LHCN-M2 (cell line): Measurements from ENCODE around the gene ATF1. TPM values are rescaled to one million over a fixed set of nuclear protein-coding genes. Genes with fewer than 3 reads are reported as not detected.
A peak's percentile ranks its signal among the peaks of the same experiment; 100 is the strongest.
"Not testable (repeated sequence)": the region's sequence is repeated elsewhere in the genome, so short reads cannot be mapped to it uniquely, and the experiment has no call there.

ENCODE experiments used
- DNase-seq: peaks from one replicate; pipeline ENCODE4 v3.0.0-alpha.2; 2012; ENCODE audit warnings: low read depth
- total RNA-seq: library from RNA; depleted of rRNA; stranded (reverse); fragments of >200 nt; gene quantifications from 2 replicates; pipeline ENCODE4 v1.2.3, GENCODE V29; 2014

ATF1 gene
- total RNA-seq, 1 experiment from 2014 or later: 22.0 TPM

DNA sequence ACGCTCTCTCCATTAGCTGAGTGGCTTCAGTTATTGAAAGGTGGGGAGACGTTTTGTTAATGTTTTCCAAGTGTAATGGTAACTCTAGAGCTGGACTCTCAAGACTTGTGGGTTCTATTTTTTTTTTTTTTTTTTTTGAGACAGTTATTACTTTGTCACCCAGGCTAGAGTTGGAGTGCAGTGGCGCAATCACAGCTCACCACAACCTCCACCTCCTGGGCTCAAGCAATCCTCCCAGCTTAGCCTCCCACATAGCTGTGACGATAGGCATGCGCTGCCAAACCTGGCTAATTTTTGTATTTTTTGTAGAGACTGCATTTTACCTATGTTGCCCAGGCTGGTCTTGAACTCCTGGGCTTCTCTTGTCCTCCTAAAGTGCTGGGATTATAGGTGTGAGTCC, 26.2 kb downstream of the ATF1 start:
- DNase-seq: no peak

DNA sequence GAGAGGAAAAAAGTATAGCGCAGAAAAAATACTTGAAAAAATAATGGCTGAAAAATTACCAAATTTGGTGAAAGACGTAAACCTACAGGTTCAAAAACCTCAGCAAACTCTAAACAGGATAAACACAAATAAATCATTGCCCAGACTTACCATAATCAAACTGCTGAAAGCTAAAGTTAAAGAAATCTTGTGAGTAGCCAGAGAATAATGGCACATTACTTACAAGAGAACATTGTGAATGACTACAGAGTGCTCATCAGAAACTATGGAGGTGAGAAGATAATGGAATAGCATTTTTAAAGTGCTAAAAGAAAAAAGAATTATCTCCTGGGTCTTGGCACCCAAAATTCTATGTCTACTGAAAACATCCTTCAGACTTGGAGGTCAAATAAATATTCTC, 36.0 kb downstream of the ATF1 start:
- peak; percentile 24 for DNase-seq

DNA sequence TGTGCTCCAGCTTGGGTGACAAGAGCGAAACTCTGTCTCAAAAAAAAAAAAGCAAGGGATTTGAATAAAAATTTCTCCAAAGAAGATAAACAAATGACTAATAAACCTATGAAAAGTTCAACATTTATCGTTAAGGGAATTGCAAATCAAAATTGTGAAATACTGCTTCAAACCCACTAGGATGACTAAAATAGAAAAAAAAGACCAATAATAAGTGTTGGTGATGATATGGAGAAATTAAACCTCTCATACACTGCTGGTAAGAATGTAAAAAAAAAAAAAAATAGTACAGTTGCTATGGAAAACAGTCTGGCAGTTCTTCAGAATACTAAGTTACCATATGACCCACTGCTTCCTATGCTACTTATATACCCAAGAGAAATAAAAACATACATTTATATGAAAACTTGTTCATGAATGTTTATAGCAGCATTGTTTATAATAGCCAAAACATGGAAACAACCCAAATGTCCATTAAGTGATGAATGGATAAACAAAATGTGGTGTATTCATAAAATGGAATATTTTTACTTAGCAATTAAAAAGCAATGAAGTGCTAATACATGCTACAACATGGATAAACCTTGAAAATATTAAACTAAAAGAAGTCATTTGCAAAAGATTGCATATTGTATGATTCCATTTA, 39.5 kb downstream of the ATF1 start:
- no peak for DNase-seq

DNA sequence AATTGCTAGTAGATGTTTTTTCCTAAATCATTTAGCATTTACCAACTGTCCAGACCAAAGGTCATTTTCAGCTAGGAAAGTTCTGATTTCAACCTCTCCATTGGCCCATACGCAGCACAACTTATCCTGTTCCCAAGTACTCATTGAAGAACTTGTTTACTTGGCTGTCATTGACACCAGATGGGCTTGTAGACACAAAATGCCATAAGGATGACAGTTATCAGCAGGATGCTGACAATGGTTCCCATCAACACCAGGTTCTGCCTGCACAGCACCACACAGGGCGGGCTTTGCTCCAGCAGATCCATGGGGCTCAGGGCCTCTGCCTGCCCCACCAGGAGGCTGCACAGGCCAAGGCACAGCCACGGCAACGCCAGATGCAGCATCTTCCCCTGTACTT, 42.3 kb downstream of the ATF1 start:
- DNase-seq: no peak

DNA sequence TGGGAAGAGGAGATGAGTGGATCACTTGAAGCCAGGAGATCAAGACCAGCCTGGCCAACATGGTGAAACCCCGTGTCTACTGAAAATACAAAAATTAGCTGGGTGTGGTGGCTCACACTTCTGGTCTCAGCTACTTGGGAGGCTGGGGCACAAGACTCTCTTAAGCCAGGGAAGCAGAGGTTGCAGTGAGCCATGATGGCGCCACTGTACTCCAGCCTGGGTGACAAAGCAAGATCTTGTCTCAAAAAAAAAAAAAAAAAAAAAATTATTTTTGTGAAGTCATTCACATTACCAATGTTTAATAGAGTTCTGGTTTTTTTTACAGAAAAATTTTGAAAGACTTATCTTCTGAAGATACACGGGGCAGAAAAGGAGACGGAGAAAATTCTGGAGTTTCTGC, 45.2 kb downstream of the ATF1 start:
- not testable (repeated sequence) for DNase-seq

DNA sequence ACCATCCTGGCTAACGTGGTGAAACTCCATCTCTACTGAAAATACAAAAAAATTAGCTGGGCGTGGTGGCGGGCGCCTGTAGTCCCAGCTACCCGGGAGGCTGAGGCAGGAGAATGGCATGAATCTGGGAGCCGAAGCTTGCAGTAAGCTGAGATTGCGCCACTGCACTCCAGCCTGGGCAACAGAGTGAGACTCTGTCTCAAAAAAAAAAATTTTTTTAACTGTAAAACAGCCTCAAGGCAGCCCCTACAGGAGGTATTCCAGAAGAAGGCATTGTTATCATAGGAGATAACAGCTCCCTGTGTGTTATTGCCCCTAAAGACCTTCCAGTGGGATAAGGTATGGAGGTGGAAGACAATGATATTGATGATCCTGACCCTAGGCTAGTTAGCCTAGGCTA, 51.0 kb downstream of the ATF1 start:
- not testable (repeated sequence) for DNase-seq

DNA sequence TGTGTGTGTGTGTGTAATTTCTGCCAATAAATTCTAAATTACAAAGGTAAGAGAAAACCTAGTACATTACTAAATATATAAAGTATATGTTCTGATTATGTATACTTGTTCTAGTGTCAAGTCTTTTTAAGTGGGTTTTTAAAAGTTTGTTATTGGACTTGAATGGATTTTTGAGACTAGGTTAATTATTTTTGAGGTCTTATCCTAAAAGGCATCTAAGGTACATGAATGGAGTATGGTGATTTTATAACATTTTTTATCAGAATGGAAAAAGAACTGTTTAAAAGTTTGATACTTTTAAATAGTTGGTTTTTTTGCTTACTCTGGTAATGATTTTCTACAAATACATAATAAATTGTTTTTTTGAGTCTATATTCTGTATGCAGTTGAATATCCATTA, 56.3 kb downstream of the ATF1 start:
- DNase-seq: no peak

DNA sequence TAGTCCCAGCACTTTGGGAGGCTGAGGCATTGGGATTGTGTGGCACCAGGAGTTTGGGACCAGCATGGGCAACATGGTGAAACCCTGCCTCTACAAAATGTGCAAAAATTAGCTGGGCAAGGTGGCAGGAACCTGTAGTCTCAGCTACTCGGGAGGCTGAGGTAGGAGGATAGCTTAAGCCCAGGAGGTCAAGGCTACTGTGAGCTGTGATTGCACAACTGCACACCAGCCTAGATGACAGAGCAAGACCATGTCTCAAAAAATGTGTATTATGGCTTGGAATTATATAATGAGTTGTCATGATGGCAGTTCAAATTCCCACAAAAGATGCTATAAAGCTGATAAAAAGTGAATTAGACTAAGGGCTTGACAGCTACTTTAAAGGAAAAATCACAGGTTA, 58.2 kb downstream of the ATF1 start:
- DNase-seq: no peak

DNA sequence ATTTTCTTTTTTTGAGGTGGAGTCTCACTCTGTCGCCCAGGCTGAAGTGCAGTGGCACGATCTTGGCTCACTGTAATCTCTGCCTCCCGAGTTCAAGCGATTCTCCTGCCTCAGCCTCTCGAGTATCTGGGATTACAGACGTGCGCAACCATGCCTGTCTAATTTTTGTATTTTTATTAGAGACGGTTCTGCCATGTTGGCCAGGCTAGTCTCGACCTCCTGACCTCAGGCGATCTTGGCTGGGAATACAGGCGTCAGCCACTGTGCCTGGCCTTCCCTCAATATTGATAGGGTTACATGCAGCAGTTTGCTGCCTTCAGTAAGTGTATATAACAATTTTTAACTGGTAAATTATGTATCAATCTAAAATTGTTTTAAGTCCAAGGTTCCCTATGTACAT, 59.8 kb downstream of the ATF1 start:
- not testable (repeated sequence) for DNase-seq

DNA sequence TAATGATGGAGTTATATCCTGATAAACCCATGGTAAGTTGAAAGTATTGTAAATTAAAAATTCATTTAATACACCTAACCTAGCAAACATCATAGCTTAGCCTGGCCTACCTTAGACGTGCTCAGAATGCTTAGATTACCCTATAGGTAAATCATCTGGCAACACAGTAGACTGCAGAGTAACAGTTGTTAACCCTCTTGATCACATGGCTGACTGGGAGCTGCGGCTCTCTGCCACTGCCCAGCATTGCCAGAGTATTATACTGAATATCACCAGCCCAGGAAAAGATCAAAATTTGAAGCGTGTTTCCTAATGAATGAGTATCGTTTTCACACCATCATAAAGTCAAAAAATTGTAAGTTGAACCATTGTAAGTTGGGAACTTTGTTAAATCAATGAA, 61.0 kb downstream of the ATF1 start:
- no peak for DNase-seq

DNA sequence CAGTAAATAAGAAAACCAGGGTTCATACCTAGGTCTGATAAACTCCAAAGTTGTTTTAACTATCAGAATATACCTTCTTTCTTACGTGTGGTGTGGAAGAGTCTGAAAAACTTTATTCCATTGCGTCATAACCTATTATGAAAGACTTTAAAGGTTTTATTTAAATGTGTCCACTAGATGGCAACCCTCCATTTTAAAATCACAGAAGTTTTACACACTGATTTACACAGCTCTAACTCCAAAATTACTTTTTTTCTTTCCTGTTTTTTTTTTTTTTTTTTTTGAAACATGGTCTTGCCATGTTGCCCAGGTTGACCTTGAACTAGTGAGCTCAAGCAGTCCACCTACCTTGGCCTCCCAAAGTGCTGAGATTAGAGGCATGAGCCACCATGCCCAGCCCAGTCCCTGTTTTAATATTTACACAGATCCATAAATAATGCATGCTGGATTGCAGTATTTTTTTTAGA, 61.5 kb downstream of the ATF1 start:
- DNase-seq: peak; percentile 65

DNA sequence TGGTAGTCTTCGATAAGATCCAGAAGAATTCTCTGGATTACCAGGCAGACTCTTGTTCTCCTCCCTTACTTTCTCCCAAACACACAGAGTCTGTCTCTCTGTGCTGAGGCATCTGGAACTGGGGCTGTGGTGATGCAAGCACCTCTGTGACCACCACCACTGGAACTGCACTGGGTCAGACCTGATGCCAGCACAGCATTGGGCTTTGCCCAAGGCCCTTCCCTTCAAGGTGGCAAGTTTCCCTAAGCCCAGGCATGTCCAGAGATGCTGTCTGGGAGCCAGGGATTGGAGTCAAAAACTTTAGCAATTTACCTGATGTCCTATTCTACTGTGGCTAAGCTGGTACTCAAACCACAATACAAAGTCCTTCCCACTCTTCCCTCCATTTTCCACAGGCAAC, 64.2 kb downstream of the ATF1 start:
- DNase-seq: no peak

DNA sequence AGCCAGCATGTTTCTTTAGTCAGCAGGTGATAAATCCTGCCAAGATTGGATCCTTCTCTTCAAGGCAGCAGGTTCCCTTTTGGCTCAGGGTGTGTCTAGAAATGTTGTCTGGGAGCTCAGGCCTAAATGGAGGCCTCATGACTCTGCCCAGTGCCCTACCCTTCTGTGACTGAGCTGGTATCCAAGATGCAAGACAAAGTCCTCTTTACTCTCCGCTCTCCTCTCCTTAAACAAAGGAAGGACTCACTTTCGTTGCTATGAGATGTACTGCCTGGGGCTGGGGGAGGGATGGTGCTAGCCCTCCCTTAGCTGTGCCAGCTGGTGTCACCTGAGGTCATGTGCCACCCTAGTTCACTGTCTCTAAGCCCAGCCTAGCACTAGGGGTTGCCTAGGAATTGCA, 65.0 kb downstream of the ATF1 start:
- DNase-seq: no peak

DNA sequence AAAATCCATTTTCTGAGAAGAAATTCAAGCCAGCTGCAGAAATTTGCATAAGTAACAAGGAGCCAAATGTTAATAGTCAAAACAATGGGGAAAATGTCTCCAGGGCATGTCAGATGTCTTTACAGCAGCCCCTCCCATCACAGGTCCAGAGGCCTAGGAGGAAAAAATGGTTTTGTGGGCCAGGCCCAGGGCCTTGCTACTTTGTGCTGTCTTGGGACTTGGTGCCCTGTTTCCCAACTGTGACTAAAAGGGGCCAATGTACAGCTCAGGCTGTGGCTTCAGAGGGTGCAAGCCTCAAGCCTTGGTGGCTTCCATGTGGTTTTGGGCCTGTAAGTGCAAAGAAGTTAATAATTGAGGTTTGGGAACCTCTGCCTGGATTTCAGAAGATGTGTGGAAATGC, 69.9 kb downstream of the ATF1 start:
- DNase-seq: not testable (repeated sequence)

DNA sequence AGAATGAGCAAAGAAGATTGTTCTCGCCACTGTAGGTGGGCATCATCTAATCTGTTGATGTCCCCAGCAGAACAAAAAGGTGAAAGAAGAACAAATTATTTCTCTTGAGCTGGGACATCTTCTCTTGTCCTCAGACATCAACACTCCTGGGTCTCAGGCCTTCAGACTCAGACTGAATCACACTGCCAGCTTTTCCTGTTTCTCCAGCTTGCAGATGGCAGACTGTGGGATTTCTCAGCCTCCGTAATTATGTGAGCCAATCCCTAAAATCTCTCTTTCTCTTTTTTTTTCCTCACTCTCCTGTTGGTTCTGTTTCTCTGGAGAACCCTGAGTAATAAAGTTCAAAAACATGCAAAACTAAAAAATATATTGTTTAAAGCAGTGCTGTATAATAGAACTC, 75.1 kb downstream of the ATF1 start:
- DNase-seq: no peak

DNA sequence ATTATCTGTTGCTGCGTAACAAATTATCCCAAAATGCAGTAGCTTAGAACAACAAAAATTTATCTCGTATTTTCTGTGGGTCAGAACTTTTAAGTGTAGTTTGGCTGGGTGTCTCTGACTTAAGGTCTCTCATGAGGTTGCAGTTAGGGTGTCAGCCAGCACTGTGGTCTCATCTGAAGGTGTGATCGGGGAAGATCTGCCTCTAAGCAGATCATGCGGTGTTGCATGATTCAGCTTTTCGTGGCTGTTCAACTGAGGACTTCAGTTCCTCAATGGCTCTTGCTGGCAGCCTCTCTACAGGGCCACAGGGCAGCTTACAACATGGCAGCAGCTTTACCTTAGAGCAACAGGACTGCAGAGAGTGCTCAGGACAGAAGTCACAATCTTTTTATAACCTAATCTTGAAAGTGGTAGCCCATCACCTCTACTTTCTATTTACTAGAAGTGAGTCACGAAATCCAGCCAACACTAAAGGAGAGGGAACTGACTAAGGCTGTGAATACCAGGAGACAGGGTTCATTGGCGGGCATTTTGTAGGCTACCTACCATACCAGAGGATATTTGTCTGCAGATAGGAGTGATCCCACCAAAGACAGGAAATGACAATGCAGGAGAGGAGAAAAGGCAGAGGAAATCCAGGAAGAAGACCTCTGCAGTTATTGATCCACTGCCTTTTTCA, 77.0 kb downstream of the ATF1 start:
- DNase-seq: no peak

DNA sequence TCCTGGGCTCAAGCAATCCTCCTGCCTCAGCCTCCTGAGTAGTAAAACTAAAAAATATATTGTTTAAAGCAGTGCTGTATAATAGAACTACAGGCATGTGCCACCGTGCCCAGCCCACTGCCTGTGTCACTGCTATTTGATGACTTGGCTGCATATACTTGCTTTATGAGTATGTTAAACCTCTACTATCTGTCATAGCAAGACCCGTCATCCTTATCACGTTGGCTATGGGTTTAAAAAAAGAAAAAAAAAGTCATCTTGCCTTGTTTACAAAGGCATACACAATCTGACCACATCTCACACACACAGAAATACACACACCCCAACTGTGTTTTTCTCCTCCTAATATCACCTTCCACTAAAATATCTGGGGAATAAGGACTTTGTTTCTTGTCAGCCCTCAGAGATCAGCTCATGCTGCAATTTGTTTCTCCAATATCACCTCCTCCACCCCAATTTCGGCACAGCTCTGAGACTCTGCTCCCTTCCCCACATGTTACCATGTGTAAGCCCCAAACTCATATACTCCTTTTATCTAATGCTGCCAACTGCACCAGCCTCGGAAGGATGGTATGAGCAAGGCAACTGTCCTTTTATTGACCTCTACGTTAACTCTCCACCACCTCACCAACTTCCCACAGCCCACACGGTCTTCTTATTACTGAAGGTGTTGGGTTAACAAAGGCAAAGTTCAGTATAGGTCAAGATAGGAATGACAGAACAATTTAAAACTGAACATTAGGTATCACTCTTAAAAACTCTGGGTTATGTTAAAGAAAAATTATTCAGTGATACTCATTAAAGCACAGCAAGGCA, 78.0 kb downstream of the ATF1 start:
- DNase-seq: no peak

DNA sequence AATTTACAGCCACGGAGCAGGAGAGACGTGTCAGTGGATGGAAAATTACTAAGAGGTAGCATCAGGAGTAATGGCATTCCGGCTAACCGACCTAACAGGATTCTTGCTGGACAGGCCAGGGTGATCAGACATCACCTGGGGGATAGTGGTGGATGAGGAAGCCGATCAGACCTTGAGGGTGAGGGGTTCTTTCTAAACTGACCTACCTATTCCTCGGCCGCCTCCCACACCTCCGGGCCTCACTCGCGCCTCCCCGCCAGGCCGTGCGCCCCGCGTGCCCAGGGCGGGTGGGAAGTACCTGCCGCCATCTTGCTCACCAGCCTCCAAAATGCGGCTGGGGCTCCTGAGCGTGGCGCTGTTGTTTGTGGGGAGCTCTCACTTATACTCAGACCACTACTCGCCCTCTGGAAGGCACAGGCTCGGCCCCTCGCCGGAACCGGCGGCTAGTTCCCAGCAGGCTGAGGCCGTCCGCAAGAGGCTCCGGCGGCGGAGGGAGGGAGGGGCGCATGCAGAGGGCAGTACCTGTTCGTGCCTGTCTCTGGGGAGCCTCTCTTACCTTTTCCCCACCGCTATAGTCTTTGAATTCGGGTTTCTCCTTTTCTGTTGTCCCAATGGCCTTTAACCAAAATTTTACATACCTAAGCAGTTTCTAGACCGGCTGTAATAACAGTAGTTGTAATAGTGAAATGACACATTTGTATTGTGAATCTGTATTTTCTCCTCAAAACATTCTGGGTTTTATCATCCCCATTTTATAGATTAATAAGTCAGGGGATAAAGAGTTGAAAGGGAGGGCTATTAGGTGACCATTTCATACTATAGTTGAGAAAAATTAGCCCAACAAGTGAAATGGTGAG, 79.0 kb downstream of the ATF1 start, which contains the start of gene TMPRSS12:
TMPRSS12 (plus strand) TSS at position 290 of the 857 bp plus-strand sequence; CDS start at position 329, 39 bp downstream.
- no peak for DNase-seq

DNA sequence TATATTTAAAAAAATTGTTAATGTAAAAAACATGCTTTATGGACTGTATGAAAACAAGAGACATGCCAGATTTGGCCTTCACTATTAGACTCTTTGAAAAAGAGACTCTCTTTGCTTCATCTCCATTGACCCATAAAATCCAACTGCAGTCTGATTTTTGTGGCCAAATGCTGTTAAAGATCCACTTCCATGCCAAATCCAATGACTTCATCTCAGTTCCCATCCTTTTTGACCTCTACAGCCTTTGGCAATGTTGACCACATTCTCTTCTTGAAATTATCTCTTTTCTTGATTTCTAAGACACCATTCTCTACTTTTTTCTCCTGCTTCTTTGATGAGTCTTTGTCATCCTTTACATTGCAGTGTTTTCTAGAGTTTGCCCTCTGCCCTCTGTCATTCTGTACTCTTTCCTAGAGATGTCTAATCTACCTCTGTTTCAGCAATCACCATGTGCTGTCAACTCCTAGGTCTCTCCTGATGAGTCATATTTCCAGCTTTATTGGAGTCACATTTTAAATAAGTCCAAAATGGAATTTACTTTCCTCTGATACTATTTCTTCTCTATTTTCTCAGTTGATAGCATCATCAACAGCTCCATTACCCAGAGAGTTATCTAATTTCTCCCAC, 81.2 kb downstream of the ATF1 start:
- DNase-seq: peak; percentile 33

DNA sequence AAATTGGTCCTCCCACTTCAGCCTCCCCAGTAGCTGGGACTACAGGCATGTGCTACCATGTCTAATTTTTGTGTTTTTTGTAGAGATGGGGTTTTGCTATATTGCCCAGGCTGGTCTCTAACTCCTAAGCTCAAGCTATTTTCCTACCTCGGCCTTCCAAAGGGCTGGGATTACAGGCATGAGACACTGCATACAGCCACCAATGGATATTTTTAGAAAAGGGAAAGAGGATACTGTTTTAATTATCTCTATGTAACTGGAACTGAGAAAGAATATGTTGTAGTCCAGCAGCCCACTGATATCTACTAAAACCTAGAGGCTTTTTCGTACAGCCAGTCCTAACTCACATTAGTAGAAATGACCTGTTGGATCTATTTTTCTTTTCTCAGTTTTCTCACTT, 85.1 kb downstream of the ATF1 start:
- DNase-seq: no peak

DNA sequence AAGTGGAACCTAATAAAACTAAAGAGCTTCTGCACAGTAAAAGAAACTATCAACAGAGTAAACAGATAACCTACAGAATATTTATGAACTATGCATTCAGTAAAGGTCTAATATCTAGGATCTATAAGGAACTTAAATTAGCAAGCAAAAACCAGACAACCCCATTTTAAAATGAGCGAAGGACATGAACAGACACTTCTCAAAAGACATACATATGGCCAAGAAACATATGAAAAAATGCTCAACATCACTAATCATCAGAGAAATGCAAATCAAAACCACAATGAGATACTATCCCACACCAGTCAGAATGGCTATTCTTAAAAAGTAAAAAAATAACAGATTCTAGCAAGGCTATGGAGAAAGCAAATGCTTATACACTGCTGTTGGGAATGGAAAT, 91.3 kb downstream of the ATF1 start:
- DNase-seq: not testable (repeated sequence)
